ENCODE measurements around the gene SLC1A6. TPM values are rescaled to one million over a fixed set of nuclear protein-coding genes. Genes with fewer than 3 reads are reported as not detected.
A peak's percentile ranks its signal among the peaks of the same experiment; 100 is the strongest.
"Not testable (repeated sequence)": the region's sequence is repeated elsewhere in the genome, so short reads cannot be mapped to it uniquely, and the experiment has no call there.

Gene SLC1A6
- not detected for polyA plus RNA-seq (2012; ENCODE audit: insufficient read depth, insufficient read length)

DNA sequence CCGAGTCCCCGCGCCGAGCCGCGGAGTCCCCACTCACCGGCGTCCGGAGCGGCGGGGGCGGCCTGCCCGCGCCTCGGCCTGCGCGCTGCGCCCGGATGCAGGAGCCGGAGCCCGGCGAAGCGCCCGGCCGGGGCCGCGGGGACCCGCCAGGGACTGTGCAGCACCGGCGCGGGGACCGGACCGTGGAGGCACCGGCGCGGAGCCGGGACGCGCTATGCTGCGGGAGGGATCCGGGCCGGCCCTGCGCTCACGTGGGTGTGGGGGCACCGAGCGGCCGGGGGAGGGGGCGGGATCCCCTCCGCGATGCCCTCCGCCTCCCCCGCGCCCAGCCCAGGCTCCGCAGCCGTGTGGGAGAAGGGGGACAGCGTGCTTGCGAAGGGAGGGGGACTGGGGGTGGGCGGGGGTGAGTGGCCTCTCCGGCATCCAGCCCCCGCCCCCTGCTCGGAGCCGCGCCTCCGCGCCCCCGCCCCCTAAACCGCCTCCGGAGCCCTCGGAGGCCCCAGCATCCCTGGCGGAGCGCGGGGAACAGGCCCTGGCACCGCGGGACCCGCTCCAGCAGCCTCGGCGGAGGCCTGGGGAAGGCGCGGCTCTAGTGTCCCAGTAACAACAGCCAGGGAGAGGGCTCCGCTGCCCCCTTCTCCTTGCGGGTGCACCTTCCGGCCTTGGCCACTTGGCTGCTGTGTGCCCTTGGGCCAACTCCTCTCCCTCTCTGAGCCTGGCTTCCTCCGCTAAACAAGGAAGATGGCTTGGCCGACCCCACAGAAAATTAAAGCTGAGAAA, at the start of gene SLC1A6:
Gene SLC1A6, minus strand, starts transcription at position 389 of the 780 bp plus-strand sequence. CDS start 6,954 bp downstream, outside the sequence.
- H3K4me3 ChIP-seq (ENCODE audit: low read length): no peak within 1 kb of the TSS
- DNase-seq (ENCODE audit: low read depth, low spot score): no peak

DNA sequence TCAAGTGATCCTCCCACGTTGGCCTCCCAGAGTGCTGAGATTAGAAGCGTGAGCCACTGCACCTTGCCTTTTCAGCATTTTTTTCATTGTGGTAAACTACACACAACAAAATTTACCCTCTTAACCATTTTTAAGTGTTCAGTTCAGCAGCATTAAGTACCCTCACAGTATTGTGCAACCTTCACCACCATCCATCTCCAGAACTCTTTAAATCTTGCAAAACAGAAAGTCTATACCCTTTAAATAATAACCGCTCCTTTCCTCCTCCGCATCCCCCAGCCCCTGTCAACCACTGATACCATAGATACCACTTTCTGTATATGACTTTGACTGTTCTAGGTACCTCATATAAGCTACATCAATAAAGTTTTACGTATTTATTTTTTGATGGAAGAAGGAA, 48.8 kb upstream of the SLC1A6 start:
- H3K4me3 ChIP-seq (ENCODE audit: low read length): no peak overlapping the region
- no peak for DNase-seq (ENCODE audit: low read depth, low spot score)

DNA sequence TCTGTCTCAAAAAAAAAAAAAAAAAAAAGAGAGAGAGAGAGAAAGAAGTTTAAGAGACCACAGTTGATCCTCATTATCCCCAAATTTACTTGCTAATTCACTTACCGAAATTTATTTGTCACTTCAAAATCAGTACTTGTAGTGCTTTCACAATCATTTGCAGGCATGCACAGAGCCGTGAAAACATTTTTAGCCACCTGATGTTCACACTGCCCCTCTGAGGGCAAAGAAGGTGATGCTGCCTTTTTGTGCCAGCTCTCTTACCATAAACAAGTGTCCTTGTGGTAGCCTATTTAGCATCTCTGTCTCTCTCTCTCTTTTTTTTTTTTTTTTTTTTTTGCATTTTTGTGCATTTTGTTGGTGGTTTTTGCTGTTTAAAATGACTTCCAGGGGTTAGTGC, 45.6 kb upstream of the SLC1A6 start:
- H3K4me3 ChIP-seq (ENCODE audit: low read length): no peak overlapping the region
- peak; percentile 7 for DNase-seq (ENCODE audit: low read depth, low spot score)

DNA sequence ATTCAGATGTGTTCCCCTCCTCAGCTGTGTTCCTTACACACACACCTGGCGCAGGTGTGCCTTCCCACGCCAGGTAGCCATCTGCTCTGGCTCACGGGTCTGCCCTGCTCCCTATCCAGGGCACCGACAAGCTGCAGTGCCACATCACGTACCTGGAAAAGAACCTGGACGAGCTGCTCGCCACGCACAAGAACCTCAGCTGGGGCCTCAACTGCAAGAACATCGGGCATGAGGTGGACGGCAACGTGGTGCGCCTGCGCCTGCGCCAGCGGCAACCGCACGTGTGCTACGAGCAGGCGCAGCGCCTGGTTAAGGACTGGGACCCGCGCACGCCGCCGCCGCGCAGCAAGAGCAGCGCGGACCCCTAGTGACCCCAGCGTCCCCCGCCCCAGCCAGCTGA, 43.1 kb upstream of the SLC1A6 start:
- H3K4me3 ChIP-seq (ENCODE audit: low read length): no peak overlapping the region
- no peak for DNase-seq (ENCODE audit: low read depth, low spot score)

- no peak for DNase-seq (ENCODE audit: low read depth, low spot score)
- H3K4me3 ChIP-seq (ENCODE audit: low read length): no peak overlapping the region
Observed at GRCh38 chr19:15021286-15022007, 41.8 kb upstream of the SLC1A6 start.

- DNase-seq (ENCODE audit: low read depth, low spot score); H3K4me3 ChIP-seq (ENCODE audit: low read length): not testable (repeated sequence)
Observed at GRCh38 chr19:15018836-15019235, 39.2 kb upstream of the SLC1A6 start.

GRCh38 chr19:15015946-15016542, 36.4 kb upstream of the SLC1A6 start:
- no peak for DNase-seq (ENCODE audit: low read depth, low spot score)
- no peak overlapping the region for H3K4me3 ChIP-seq (ENCODE audit: low read length)

DNA sequence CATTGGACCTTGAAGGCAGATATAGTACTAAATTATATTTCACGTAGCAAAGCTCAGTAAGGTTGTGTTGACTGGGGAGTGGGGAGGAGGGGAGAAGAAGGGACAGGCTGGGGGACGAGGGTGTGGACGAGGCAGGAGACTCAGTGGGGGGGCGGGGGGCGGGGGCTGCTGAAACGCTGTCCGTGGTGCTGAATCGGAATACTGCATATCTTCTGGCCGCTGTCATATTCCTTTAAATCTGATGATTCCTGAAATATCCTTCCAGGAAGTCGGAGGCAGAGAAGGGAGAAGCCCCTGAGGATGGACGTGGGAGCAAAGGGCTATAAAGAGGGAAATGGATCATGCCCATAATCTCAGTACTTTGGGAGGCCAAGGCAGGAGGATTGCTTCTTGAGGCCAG, 34.9 kb upstream of the SLC1A6 start:
- H3K4me3 ChIP-seq (ENCODE audit: low read length): no peak overlapping the region
- no peak for DNase-seq (ENCODE audit: low read depth, low spot score)

DNA sequence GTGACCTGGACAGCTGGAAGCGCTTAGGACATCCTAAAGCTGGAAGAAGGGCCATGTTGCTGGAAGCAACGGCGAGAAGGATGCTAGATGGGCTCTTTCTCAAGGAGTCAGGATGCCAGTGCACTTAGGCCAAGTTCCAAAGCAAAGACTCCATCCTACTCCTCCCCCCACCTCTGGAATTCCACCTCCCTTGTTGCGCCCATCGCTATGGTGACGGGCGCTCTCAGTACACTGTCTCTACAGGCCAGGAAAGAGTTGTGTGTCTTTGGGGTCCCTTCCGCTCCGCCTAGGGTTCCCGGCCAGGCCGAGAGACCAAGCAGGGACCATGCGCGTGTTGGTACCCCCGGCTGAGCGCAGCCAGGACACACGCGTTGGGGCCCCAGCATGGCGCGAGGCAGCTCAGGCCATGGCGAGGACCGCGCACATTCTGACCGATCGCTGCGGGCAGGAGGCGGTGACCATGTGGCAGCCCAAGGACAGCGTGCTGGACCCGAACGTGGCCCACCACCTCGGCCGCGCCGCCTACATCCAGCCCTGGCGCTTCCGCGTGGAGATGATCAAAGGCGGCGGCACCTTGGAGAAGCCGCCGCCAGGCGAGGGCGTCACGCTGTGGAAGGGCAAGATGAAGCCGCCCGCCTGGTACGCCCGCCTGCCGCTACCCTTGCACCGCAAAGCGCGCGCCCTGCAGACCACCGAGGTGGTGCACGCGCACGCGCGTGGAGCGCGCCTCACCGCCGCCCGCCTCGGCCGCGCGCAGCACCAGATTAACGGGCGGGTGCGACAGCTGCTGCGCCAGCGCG, 31.0 kb upstream of the SLC1A6 start:
- no peak overlapping the region for H3K4me3 ChIP-seq (ENCODE audit: low read length)
- DNase-seq (ENCODE audit: low read depth, low spot score): no peak

DNA sequence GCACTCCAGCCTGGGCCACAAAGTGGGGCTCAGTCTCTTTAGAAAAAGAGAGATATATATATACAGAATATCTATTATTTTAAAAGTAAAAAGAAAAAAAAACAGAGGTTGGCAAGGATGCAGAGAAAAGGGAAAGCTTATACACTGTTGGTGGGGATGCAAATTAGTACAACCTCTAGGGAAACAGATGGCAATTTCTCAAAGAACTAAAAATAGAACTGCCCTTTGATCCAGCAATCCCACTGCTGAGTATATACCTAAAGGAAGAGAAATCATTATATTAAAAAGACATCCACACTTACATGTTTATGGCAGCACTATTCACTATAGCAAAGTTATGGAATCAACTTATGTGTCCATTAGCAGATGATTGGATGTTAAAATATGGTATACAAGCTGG, 28.6 kb upstream of the SLC1A6 start:
- no peak for DNase-seq (ENCODE audit: low read depth, low spot score)

DNA sequence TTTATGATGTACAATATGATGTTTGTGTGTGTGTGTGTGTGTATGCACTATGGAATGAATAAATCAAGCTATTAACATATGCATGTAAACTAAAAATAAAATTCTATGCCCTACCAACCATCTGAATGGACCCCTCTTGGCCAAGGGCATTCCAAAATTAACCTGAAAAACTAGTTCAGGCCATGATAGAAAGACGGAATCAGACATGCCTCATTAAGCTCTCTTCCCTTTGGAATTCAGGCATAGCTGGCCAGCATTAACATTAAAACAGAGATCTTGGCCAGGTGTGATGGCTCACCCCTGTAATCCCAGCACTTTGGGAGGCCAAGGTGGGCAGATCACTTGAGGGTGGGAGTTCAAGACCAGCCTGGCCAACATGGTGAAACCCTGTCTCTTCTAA, 18.3 kb upstream of the SLC1A6 start:
- DNase-seq (ENCODE audit: low read depth, low spot score): no peak
- no peak overlapping the region for H3K4me3 ChIP-seq (ENCODE audit: low read length)

More for the DNA sequence above, 28.6 kb upstream of the SLC1A6 start:
- H3K4me3 ChIP-seq (ENCODE audit: low read length): no peak overlapping the region

GRCh38 chr19:14992780-14993179, 13.1 kb upstream of the SLC1A6 start:
- DNase-seq (ENCODE audit: low read depth, low spot score): no peak

GRCh38 chr19:14985133-14985532, 5.5 kb upstream of the SLC1A6 start:
- no peak overlapping the region for H3K4me3 ChIP-seq (ENCODE audit: low read length)
- DNase-seq (ENCODE audit: low read depth, low spot score): no peak

More at GRCh38 chr19:14992780-14993179, 13.1 kb upstream of the SLC1A6 start:
- no peak overlapping the region for H3K4me3 ChIP-seq (ENCODE audit: low read length)

DNA sequence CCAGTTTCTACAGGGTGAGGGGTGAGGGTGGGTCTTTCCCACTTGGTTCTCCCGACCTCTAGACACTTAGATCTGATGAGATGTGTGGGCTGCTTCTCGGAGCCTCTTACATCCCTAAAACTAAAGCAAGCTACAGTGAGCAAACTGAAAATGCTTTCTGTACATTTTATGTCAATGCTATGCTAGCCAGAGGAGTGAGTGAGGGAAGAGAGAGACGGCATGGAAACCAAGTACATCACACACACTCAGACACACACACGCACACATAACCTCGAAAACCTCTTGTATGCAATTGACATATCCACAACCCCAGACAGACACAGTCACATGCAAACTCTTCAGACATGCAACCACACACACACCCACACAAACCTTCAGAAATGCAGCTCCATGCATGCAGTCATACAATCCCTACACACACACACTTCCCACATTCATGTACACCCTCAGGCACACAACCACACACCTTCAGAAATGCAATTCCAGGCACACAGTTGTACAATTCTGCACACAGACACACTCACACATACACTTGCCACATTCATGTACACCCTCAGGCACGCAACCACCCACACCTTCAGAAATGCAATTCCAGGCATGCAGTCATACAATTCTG, 1.4 kb downstream of the SLC1A6 start:
- H3K4me3 ChIP-seq (ENCODE audit: low read length): no peak overlapping the region
- no peak for DNase-seq (ENCODE audit: low read depth, low spot score)

DNA sequence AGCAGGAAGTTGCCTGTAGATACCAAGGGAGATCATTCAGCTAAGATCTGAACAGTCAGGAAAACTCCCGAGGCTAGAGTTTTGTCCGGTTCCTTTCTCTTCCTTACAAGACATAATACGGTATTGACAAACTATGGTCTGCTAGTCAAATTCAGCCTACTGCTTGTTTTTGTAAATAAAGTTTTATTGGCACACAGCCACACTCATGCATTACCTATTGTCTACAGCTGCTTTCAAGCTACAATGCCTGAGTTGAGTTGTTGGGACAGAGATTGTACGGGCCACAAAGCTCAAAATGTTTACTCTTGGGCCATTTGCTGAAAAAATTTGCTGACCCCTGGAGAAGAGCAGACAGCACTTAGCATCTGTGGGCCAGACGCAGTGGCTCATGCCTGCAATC, 2.5 kb downstream of the SLC1A6 start:
- DNase-seq (ENCODE audit: low read depth, low spot score): no peak
- no peak overlapping the region for H3K4me3 ChIP-seq (ENCODE audit: low read length)

DNA sequence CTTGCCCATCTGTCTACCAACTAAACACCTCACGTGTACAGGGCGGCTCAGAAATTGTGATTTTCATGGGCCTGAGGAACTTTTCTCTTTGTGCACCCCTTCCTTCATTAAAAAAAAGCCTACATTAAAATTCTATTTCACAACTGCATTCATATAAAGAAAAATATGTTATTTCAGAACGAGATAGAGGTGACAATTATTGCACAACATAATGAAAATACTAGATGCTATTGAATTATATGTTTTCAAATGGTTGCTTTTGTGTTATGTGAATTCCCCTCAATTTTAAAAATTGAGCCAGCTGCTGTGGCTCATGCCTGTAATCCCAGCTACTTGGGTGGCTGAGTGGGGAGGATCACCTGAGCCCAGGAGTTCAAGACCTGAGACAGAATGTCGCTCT, 5.2 kb downstream of the SLC1A6 start:
- H3K4me3 ChIP-seq (ENCODE audit: low read length): no peak overlapping the region
- no peak for DNase-seq (ENCODE audit: low read depth, low spot score)

DNA sequence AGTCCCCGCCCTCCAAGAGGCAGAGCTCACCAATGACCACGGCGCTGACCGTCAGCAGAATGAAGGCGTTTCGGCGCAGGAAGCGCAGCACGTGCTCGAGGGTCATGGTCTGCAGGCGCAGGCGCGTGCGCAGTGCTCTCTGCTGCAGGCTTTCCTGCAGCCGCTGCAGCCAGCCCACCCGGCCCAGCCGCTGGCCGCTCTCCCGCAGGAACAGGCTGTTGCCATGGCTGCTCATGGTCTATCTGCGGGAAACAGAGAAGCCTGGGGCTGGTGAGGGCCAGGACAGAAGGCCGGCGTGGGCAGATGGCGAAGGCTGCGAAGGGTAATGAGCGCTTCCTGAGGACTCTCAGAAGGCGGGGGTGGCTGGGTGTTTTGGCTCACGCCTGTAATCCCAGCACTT, 7.0 kb downstream of the SLC1A6 start:
- no peak for DNase-seq (ENCODE audit: low read depth, low spot score)
- no peak overlapping the region for H3K4me3 ChIP-seq (ENCODE audit: low read length)

GRCh38 chr19:14971474-14971873, 8.2 kb downstream of the SLC1A6 start:
- no peak overlapping the region for H3K4me3 ChIP-seq (ENCODE audit: low read length)
- DNase-seq (ENCODE audit: low read depth, low spot score): no peak

- no peak for DNase-seq (ENCODE audit: low read depth, low spot score)
- H3K4me3 ChIP-seq (ENCODE audit: low read length): no peak overlapping the region
Observed at GRCh38 chr19:14968247-14968646, 11.4 kb downstream of the SLC1A6 start.
